Heart right ventricle (tissue), 16 donors: Measurements from ENCODE around the gene SPARCL1. TPM values are rescaled to one million over a fixed set of nuclear protein-coding genes. Genes with fewer than 3 reads are reported as not detected.

Experiments
- ATAC-seq, 8 donors: fragments of 200-7000 bp; cut with Tn5 transposase; one replicate each; pipeline ENCODE4 v1.9.1; 2020; ENCODE audit warnings: mild to moderate bottlenecking in 8 of 8, moderate library complexity in 8 of 8, moderate number of reproducible peaks in 1 of 8
- DNase-seq, 2 donors: peaks; one replicate each; pipeline ENCODE4 v3.0.0-alpha.2; 2020
- H3K27ac ChIP-seq, 10 donors: fragments of 200-600 bp; sonication (generic) in 2 of 10; one replicate each; pipeline versions ENCODE4 v1.5.0 to v1.8.0; 2020 to 2022; ENCODE audit warnings: mild to moderate bottlenecking in 3 of 10
- H3K27me3 ChIP-seq, 7 donors: fragments of 200-600 bp; one replicate each; pipeline ENCODE4 v1.8.0; 2021 to 2022; ENCODE audit warnings: mild to moderate bottlenecking in 2 of 7
- H3K36me3 ChIP-seq, 9 donors: fragments of 200-600 bp; sonication (generic) in 1 of 9; one replicate each; pipeline versions ENCODE4 v1.5.0 to v1.8.0; 2020 to 2022; ENCODE audit warnings: mild to moderate bottlenecking in 2 of 9
- H3K4me1 ChIP-seq, 9 donors: fragments of 200-600 bp; sonication (generic) in 1 of 9; one replicate each; pipeline versions ENCODE4 v1.5.0 to v1.8.0; 2020 to 2022; ENCODE audit warnings: mild to moderate bottlenecking in 4 of 9
- H3K4me3 ChIP-seq, 10 donors: fragments of 200-600 bp; sonication (generic) in 2 of 10; one replicate each; pipeline versions ENCODE4 v1.5.0 to v1.8.0; 2020 to 2022; ENCODE audit warnings: mild to moderate bottlenecking in 7 of 10, moderate library complexity in 2 of 10
- H3K9me3 ChIP-seq, 11 donors: fragments of 200-600 bp in 10 of 11; sonication (generic) in 2 of 11; one replicate each; pipeline versions ENCODE4 v1.5.0 to v1.8.0; 2013 to 2022; ENCODE audit warnings: mild to moderate bottlenecking in 2 of 11, control low read depth in 1 of 11, moderate library complexity in 1 of 11
- WGBS, 2 donors: extraction: QIAGEN DNeasy Blood & Tissue Kit; methylation state at CpG; one replicate each; pipeline ENCODE4 v1.1.7; 2013; ENCODE audit warnings: inconsistent platforms in 1 of 2; 5-methylcytosine and 5-hydroxymethylcytosine counted together
- intact Hi-C, 10 donors: fragments of 100-400 bp; cut with DNase I; formaldehyde crosslinking; loops; one replicate each; pipeline versions ENCODE4 v1.11.1 to v1.14.2; 2022
- polyA plus RNA-seq, 2 donors: library from polyadenylated mRNA; stranded (reverse); fragments of 200-250 nt; gene quantifications; one replicate each; pipeline ENCODE4 v1.2.3, GENCODE V29; 2013
- total RNA-seq, 10 donors: library from RNA; stranded (reverse); fragmentation: NEBNext Ultra II Directional in 3 of 10; extraction: Animal tissue kit (Norgen Biotek cat#: 25700) in 3 of 10; gene quantifications; one replicate each; pipeline versions ENCODE4 v1.2.1 to v1.2.4, GENCODE V29; 2021 to 2023
- TF ChIP-seq, protein P1 (sequence below), 9 donors: fragments of 200-600 bp; sonication (generic) in 2 of 9; IDR thresholded peaks; one replicate each; pipeline versions ENCODE4 v1.5.0 to v1.8.0; 2021 to 2022; ENCODE audit warnings: antibody characterized with exemption in 9 of 9, mild to moderate bottlenecking in 5 of 9, moderate library complexity in 1 of 9
- donor health status: Arrhythmogenic right ventricular cardiomyopathy.
- donor health status: ischemic (EF 13 %, LVEDD 7.1; RV severe dilation, severe dysfunction).
- donor health status: healthy with polysubstance abuse.
- donor health status: DM: no; HTN: yes; CAD: no.
- donor health status: DM: no; HTN: no; CAD: no.
- donor health status: ischemic (EF 25% LVEDD 6.9; RV normal size, moderate dysfunction).
- donor health status: ischemic (EF 25% LVEDD 5.7; RV mildly dilated, moderate dysfunction).
- donor health status: healthy.
- donor health status: DM: yes; HTN: yes; CAD: no.
- donor health status: Ischemic cardiomyopathy.
- donor health status: ischemic (EF 35%, LVEDD 5.7; RV mildly dilated, moderate dysfunction).
- donor health status: nonischemic (EF 11% LVEDD 7.7; RV severe dilation, severe dysfunction).
- donor health status: DM: yes; HTN: yes; CAD: no.
- donor health status: PGD.
- donor health status: ischemic (EF 29% LVEDD 5.4; RV normal size, mild dysfunction).
- donor health status: nonischemic (EF 23%, LVEDD 6.1; RV moderate dilation, normal function).

The SPARCL1 gene
- total and polyA plus RNA-seq, 12 donors = 131 to 553 (median 232) TPM

- no peak overlapping the region for H3K27ac ChIP-seq
- 87 to 94% methylated on average over 3 of the region's 3 CpGs for WGBS, 2 donors
- DNase-seq (no peak), ATAC-seq (no peak)
- H3K4me1 ChIP-seq = no peaks in the 10 kb centered on the region
- peaks cover 0 to 96% (median 35%) of the 10 kb centered on the region in 9 donors for H3K36me3 ChIP-seq
- H3K9me3 ChIP-seq = peaks cover 0 to 4% (median 0%) of the 10 kb centered on the region in 11 donors
- no peak overlapping the region for H3K4me3 ChIP-seq
- intact Hi-C loops = no loop called here
- TF ChIP-seq, protein P1, sequence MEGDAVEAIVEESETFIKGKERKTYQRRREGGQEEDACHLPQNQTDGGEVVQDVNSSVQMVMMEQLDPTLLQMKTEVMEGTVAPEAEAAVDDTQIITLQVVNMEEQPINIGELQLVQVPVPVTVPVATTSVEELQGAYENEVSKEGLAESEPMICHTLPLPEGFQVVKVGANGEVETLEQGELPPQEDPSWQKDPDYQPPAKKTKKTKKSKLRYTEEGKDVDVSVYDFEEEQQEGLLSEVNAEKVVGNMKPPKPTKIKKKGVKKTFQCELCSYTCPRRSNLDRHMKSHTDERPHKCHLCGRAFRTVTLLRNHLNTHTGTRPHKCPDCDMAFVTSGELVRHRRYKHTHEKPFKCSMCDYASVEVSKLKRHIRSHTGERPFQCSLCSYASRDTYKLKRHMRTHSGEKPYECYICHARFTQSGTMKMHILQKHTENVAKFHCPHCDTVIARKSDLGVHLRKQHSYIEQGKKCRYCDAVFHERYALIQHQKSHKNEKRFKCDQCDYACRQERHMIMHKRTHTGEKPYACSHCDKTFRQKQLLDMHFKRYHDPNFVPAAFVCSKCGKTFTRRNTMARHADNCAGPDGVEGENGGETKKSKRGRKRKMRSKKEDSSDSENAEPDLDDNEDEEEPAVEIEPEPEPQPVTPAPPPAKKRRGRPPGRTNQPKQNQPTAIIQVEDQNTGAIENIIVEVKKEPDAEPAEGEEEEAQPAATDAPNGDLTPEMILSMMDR (IDR thresholded peaks at IDR 0.05) = no peak
- H3K27me3 ChIP-seq = no peaks in the 10 kb centered on the region
Observed at GRCh38 chr4:87445964-87446363, 83.2 kb downstream of the SPARCL1 start.

DNA sequence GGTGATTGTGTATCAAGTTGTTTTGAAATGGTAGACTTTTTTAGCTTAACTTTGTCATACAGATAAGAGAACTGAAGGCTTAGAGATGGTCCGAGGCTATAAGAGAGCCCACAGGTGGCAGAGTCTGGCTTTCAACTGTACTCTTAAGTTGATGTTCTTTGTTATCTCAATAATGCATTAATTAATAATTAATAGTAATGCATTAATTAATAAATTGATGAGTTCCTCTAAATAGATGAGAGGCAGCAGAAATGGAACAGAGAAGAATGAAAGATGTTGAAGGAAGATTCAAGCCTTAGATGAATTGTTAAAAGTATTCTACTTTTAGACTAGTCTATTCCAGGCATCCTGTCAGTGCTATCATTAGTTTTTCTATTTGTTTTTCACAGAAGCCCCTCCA is 84.4 kb downstream of the SPARCL1 start:
- Histone ChIP-seq H3K4me3 (no peak overlapping the region), H3K9me3 (peaks cover 0 to 4% (median 0%) of the 10 kb centered on the region in 11 donors), H3K27ac (no peak overlapping the region), H3K36me3 (peaks cover 0 to 95% (median 35%) of the 10 kb centered on the region in 9 donors), H3K4me1 (no peaks in the 10 kb centered on the region), H3K27me3 (no peaks in the 10 kb centered on the region)
- ATAC-seq (no peak), DNase-seq (no peak)
- 91 to 92% methylated on average over 1 of the region's 1 CpG for WGBS, 2 donors
- intact Hi-C loops = no loop called here
- TF ChIP-seq, protein P1 (IDR thresholded peaks at IDR 0.05) = no peak

- WGBS, 2 donors = 93 to 94% methylated on average over 3 of the region's 3 CpGs
- Histone ChIP-seq H3K27ac (no peak overlapping the region), H3K4me1 (no peaks in the 10 kb centered on the region), H3K4me3 (no peak overlapping the region), H3K9me3 (peaks cover 0 to 4% (median 0%) of the 10 kb centered on the region in 11 donors), H3K27me3 (no peaks in the 10 kb centered on the region), H3K36me3 (peaks cover 0 to 97% (median 34%) of the 10 kb centered on the region in 9 donors)
- DNase-seq = no peak
- intact Hi-C loops = no loop called here
- no peak for ATAC-seq
- TF ChIP-seq, protein P1 (IDR thresholded peaks at IDR 0.05) = no peak
Observed at GRCh38 chr4:87442889-87443288, 86.3 kb downstream of the SPARCL1 start.

DNA sequence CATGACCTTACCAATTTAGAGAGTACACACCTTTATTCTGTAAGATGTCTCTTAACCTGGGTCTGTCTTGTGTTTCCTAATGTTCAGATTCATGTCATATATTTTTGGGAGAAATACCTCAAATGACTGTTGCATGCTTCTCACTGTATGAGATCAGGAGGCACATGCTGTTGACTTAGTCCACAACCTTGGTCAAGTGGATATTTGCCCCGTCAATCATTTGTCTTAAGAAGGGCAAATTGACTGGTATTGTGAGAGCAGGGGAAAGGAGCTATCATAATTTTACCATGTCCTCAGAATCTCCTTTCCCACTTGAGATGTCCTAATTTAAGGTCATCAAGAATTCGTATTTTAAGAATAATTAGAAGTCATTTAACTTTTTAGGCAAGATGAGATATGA is 95.8 kb downstream of the SPARCL1 start:
- intact Hi-C loops = no loop called here
- TF ChIP-seq, protein P1 (IDR thresholded peaks at IDR 0.05) = no peak
- Histone ChIP-seq H3K9me3 (no peaks in the 10 kb centered on the region), H3K27me3 (no peaks in the 10 kb centered on the region), H3K4me3 (no peak overlapping the region), H3K27ac (no peak overlapping the region), H3K4me1 (peaks cover 0 to 22% (median 8%) of the 10 kb centered on the region in 9 donors), H3K36me3 (peaks cover 0 to 38% (median 14%) of the 10 kb centered on the region in 9 donors)
- WGBS, 2 donors = 91 to 95% methylated on average over 2 of the region's 2 CpGs
- ATAC-seq = no peak
- DNase-seq = no peak
